Measurements from ENCODE around the gene OPN4. TPM values are rescaled to one million over a fixed set of nuclear protein-coding genes. Genes with fewer than 3 reads are reported as not detected.

The OPN4 gene
- total RNA-seq, 4 donors from 2014 or later = 1.5 TPM; not detected in 3

DNA sequence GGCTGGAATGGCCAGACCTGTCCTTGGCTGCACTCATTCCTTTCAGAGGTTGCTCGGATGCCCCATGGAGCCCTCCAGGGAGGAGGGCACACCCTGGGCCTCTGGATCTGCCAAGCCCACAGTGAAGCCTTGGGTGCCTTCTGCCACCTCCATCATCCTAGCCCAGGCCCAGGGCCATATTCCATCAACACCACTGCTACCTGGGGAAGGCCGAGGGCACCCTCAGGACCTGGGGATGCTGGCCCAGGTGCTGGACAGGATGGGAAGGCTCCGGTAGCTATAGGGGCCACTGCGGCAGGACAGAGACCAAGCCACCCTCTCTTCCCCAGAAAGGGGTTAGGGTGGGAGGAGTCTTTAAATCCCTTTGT is 810 bp downstream of the OPN4 start:
- Histone ChIP-seq H3K36me3 (no peaks in the 10 kb centered on the region), H3K27me3 (no peaks in the 10 kb centered on the region), H3K27ac (no peak overlapping the region), H3K4me1 (no peaks in the 10 kb centered on the region), H3K9me3 (no peaks in the 10 kb centered on the region), H3K4me3 (no peak overlapping the region)
- TF ChIP-seq EP300 (IDR thresholded peaks at IDR 0.05; ENCODE audit: low read depth) (no peak), POLR2A (IDR thresholded peaks at IDR 0.05) (no peak), POLR2AphosphoS5 (IDR thresholded peaks at IDR 0.05) (no peak)
- TF ChIP-seq, protein P1, sequence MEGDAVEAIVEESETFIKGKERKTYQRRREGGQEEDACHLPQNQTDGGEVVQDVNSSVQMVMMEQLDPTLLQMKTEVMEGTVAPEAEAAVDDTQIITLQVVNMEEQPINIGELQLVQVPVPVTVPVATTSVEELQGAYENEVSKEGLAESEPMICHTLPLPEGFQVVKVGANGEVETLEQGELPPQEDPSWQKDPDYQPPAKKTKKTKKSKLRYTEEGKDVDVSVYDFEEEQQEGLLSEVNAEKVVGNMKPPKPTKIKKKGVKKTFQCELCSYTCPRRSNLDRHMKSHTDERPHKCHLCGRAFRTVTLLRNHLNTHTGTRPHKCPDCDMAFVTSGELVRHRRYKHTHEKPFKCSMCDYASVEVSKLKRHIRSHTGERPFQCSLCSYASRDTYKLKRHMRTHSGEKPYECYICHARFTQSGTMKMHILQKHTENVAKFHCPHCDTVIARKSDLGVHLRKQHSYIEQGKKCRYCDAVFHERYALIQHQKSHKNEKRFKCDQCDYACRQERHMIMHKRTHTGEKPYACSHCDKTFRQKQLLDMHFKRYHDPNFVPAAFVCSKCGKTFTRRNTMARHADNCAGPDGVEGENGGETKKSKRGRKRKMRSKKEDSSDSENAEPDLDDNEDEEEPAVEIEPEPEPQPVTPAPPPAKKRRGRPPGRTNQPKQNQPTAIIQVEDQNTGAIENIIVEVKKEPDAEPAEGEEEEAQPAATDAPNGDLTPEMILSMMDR (IDR thresholded peaks at IDR 0.05) = no peak
- no peak for DNase-seq
- in situ Hi-C loops (cut with MboI; ENCODE audit: low pct_ligation_motif_present in 1 of 4, low pct_unique_long_range_greater_than_20kb in 1 of 4, low sequenced_read_pairs in 3 of 4) = no loop called here
- intact Hi-C loops (cut with DNase I; ENCODE audit: low total_unique reads) = no loop called here
- 94% methylated on average over 4 of the region's 4 CpGs; no CpG with 5 or more reads in 1 of the 2 donors for WGBS, 2 donors (ENCODE audit: low coverage in 1 of 2)

DNA sequence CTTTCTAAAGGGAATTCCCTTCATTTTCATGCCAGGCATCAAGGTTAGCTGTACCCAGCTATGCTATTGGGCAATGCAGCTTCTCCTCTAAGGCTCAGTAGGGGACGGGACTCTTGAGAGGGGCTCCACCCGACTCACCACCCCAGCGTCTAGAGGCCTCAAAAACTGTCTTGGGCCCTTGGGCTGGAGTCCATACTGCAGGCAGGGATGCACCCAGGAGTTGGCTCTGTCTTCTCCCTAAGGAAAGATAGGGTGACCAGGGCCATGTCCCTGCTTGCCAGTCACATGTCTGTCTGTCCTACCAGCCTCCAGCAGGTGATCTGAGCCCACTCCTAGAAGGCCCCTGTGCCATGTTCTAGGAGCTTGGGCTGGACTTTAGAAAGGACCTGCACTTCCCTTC is 1.2 kb downstream of the OPN4 start:
- no peak for TF ChIP-seq POLR2AphosphoS5 (IDR thresholded peaks at IDR 0.05)
- TF ChIP-seq, protein P1 (IDR thresholded peaks at IDR 0.05) = no peak
- TF ChIP-seq EP300 (IDR thresholded peaks at IDR 0.05; ENCODE audit: low read depth) = no peak
- TF ChIP-seq POLR2A (IDR thresholded peaks at IDR 0.05) = no peak
- 95 to 100% methylated on average over 1 to 3 of the region's 3 CpGs for WGBS, 2 donors (ENCODE audit: low coverage in 1 of 2)
- in situ Hi-C loops (cut with MboI; ENCODE audit: low pct_ligation_motif_present in 1 of 4, low pct_unique_long_range_greater_than_20kb in 1 of 4, low sequenced_read_pairs in 3 of 4) = no loop called here
- no peak overlapping the region for H3K27ac ChIP-seq
- intact Hi-C loops (cut with DNase I; ENCODE audit: low total_unique reads) = no loop called here
- no peaks in the 10 kb centered on the region for H3K9me3 ChIP-seq
- no peaks in the 10 kb centered on the region for H3K36me3 ChIP-seq
- peak; percentile 1 for DNase-seq
- H3K4me1 ChIP-seq = no peaks in the 10 kb centered on the region
- no peaks in the 10 kb centered on the region for H3K27me3 ChIP-seq
- H3K4me3 ChIP-seq = no peak overlapping the region

DNA sequence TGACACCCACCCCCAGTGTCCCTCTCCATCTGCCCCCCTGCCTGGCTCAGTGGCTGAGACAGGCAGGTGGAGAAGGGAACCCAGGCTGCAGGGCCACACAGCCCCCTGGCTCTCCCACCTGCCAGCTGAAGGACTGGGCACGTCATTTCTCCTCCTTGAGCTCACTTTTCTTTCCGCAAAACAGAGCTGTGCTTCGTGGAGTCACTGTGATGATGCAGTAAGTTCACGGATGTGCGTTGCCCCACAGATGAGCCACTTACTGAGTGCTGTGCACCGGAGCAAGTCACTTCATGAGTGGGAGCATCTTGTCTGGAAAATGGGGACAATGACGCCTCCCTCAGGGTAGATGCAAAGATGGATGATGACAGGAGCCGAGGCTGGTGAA is 2.7 kb downstream of the OPN4 start:
- Histone ChIP-seq H3K9me3 (no peaks in the 10 kb centered on the region), H3K4me3 (no peak overlapping the region), H3K4me1 (no peaks in the 10 kb centered on the region), H3K36me3 (no peaks in the 10 kb centered on the region), H3K27ac (no peak overlapping the region), H3K27me3 (no peaks in the 10 kb centered on the region)
- DNase-seq = peak; percentile 5
- in situ Hi-C loops (cut with MboI; ENCODE audit: low pct_ligation_motif_present in 1 of 4, low pct_unique_long_range_greater_than_20kb in 1 of 4, low sequenced_read_pairs in 3 of 4) (no loop called here), intact Hi-C loops (cut with DNase I; ENCODE audit: low total_unique reads) (no loop called here)
- TF ChIP-seq EP300 (IDR thresholded peaks at IDR 0.05; ENCODE audit: low read depth) (no peak), POLR2AphosphoS5 (IDR thresholded peaks at IDR 0.05) (no peak), POLR2A (IDR thresholded peaks at IDR 0.05) (no peak)
- TF ChIP-seq, protein P1 (IDR thresholded peaks at IDR 0.05) = no peak
- 89 to 92% methylated on average over 2 to 8 of the region's 8 CpGs for WGBS, 2 donors (ENCODE audit: low coverage in 1 of 2)

DNA sequence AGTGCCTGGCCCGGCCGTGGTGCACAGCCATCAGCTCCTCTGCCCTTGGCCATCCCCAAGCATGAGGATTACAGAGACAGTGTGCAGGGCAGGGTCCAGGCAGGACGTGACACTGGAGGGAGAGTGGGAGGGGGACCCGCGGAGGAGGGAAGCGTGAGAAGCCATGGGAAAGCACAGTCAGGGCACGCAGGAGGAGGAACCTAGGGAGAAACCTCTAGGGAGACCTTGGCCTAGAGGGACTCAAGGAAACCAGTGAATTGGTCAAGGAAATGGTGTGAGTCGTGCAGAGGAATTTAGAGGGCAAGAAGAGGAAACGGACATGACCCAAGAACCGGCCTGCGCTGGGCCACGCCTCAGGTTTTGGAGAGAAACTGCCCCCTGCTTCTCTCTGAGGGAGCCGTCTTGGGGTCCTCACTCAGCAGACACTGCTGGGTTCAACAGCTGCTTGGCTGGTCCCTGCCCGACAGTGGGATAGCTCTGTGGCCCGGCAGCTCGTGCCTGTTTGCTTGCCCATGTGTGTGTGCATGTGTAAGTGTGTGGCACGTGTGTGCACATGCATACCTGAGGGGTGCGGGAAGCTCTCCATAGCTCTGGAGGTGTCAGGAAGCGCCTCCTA is 3.2 kb downstream of the OPN4 start:
- Histone ChIP-seq H3K27me3 (no peaks in the 10 kb centered on the region), H3K27ac (no peak overlapping the region), H3K4me1 (no peaks in the 10 kb centered on the region), H3K4me3 (no peak overlapping the region), H3K36me3 (no peaks in the 10 kb centered on the region), H3K9me3 (no peaks in the 10 kb centered on the region)
- WGBS, 2 donors (ENCODE audit: low coverage in 1 of 2) = 82 to 93% methylated on average over 3 to 19 of the region's 19 CpGs
- in situ Hi-C loops (cut with MboI; ENCODE audit: low pct_ligation_motif_present in 1 of 4, low pct_unique_long_range_greater_than_20kb in 1 of 4, low sequenced_read_pairs in 3 of 4) (no loop called here), intact Hi-C loops (cut with DNase I; ENCODE audit: low total_unique reads) (no loop called here)
- no peak for TF ChIP-seq POLR2A (IDR thresholded peaks at IDR 0.05)
- DNase-seq = peak; percentile 3

DNA sequence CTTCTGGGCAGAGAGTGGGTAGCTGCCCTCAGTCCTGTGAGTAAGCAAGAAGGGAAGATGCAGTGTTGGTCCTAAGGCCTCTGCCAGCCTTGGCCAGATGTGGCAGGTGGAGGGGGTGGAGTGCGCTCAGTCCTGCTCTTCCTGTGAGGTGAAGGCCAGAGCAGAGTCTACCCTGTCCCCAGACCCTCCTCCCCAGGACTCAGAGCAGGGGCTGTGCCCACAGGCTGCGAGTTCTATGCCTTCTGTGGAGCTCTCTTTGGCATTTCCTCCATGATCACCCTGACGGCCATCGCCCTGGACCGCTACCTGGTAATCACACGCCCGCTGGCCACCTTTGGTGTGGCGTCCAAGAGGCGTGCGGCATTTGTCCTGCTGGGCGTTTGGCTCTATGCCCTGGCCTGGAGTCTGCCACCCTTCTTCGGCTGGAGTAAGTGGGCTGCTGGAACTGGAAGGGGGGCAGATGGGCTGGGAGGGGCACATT is 4.0 kb downstream of the OPN4 start:
- Histone ChIP-seq H3K36me3 (no peaks in the 10 kb centered on the region), H3K27ac (no peak overlapping the region), H3K9me3 (no peaks in the 10 kb centered on the region), H3K4me3 (no peak overlapping the region), H3K4me1 (no peaks in the 10 kb centered on the region), H3K27me3 (no peaks in the 10 kb centered on the region)
- in situ Hi-C loops (cut with MboI; ENCODE audit: low pct_ligation_motif_present in 1 of 4, low pct_unique_long_range_greater_than_20kb in 1 of 4, low sequenced_read_pairs in 3 of 4) = no loop called here
- peak; percentile 3 for DNase-seq
- TF ChIP-seq EP300 (IDR thresholded peaks at IDR 0.05; ENCODE audit: low read depth) = no peak
- TF ChIP-seq POLR2A (IDR thresholded peaks at IDR 0.05) = no peak
- TF ChIP-seq, protein P1 (IDR thresholded peaks at IDR 0.05) = no peak
- TF ChIP-seq POLR2AphosphoS5 (IDR thresholded peaks at IDR 0.05) = no peak
- intact Hi-C loops (cut with DNase I; ENCODE audit: low total_unique reads) = no loop called here
- WGBS, 2 donors (ENCODE audit: low coverage in 1 of 2) = 87% methylated on average over 12 of the region's 12 CpGs; no CpG with 5 or more reads in 1 of the 2 donors

Data from transverse colon (tissue), 4 donors.